HEK293 (cell line): ENCODE results near the gene COA4.

Experiments
- ATF2 ChIP-seq: fragments of 450-650 bp; formaldehyde crosslinking; IDR thresholded peaks from 2 replicates; pipeline ENCODE4 v1.5.1; 2016; ENCODE audit warnings: missing biosample characterization, missing genetic modification characterization, low read depth
- CTCF ChIP-seq: fragments of 450-650 bp; formaldehyde crosslinking; IDR thresholded peaks from 2 replicates; pipeline ENCODE4 v1.5.1; 2016; ENCODE audit warnings: missing biosample characterization, missing genetic modification characterization
- KLF16 ChIP-seq: fragments of 450-650 bp; formaldehyde crosslinking; IDR thresholded peaks from 2 replicates; pipeline ENCODE4 v1.5.1; 2017; ENCODE audit warnings: missing biosample characterization, missing genetic modification characterization
- REST ChIP-seq: fragments of 450-650 bp; formaldehyde crosslinking; IDR thresholded peaks from 2 replicates; pipeline ENCODE4 v1.5.1; 2016; ENCODE audit warnings: missing biosample characterization, missing genetic modification characterization
- ZBTB7A ChIP-seq: fragments of 450-650 bp; formaldehyde crosslinking; IDR thresholded peaks from 2 replicates; pipeline ENCODE4 v1.5.1; 2016; ENCODE audit warnings: low read depth, missing biosample characterization, missing genetic modification characterization
- ZBTB8A ChIP-seq: fragments of 450-650 bp; formaldehyde crosslinking; IDR thresholded peaks from 2 replicates; pipeline ENCODE4 v1.5.1; 2016; ENCODE audit warnings: missing biosample characterization, missing genetic modification characterization
- ZFP69B ChIP-seq: fragments of 450-650 bp; formaldehyde crosslinking; IDR thresholded peaks from 2 replicates; pipeline ENCODE4 v1.5.1; 2016; ENCODE audit warnings: missing biosample characterization, missing genetic modification characterization
- ZIC2 ChIP-seq: fragments of 450-650 bp; formaldehyde crosslinking; IDR thresholded peaks from 2 replicates; pipeline ENCODE4 v1.5.1; 2016; ENCODE audit warnings: missing biosample characterization, missing genetic modification characterization
- ZNF777 ChIP-seq: fragments of 450-650 bp; formaldehyde crosslinking; IDR thresholded peaks from 2 replicates; pipeline ENCODE4 v1.5.1; 2017; ENCODE audit warnings: missing biosample characterization, missing genetic modification characterization, borderline replicate concordance

- TF ChIP-seq CTCF (tag by site-specific recombination) (no peak), ZIC2 (no peak), REST (no peak), ZBTB8A (tag by site-specific recombination) (no peak), KLF16 (tag by site-specific recombination) (no peak), ZFP69B (no peak), ATF2 (tag by site-specific recombination) (no peak), ZNF777 (tag by site-specific recombination) (no peak), ZBTB7A (tag by site-specific recombination) (no peak)
These were observed 10.5 kb downstream of the COA4 start for GRCh38 chr11:73866095-73866579.
